Fibroblast of villous mesenchyme (primary cell): ENCODE results near the gene CACNG1. TPM values are rescaled to one million over a fixed set of nuclear protein-coding genes. Genes with fewer than 3 reads are reported as not detected.

Experiments used
- DNase-seq: peaks from one replicate; pipeline ENCODE4 v3.0.0-alpha.2; 2010; ENCODE audit warnings: low read depth
- H3K4me3 ChIP-seq: 2 replicates; pipeline ENCODE4 v1.5.1; 2011; ENCODE audit warnings: low read depth, mild to moderate bottlenecking, low read length
- total RNA-seq: library from RNA; depleted of rRNA; stranded (reverse); fragments of >200 nt; gene quantifications from 2 replicates; pipeline ENCODE4 v1.2.3, GENCODE V29; 2012
- TF ChIP-seq, protein P1 (sequence below): IDR thresholded peaks from 2 replicates; pipeline ENCODE4 v1.5.1; 2012; ENCODE audit warnings: low read depth, mild to moderate bottlenecking, low read length; ENCODE audit not compliant: insufficient read depth

Gene CACNG1
- total RNA-seq, 1 donor, result not detected

GRCh38 chr17:67007266-67007665 lies 37.1 kb upstream of the CACNG1 start:
- no peak overlapping the region for H3K4me3 ChIP-seq
- DNase-seq, result no peak
- TF ChIP-seq, protein P1, sequence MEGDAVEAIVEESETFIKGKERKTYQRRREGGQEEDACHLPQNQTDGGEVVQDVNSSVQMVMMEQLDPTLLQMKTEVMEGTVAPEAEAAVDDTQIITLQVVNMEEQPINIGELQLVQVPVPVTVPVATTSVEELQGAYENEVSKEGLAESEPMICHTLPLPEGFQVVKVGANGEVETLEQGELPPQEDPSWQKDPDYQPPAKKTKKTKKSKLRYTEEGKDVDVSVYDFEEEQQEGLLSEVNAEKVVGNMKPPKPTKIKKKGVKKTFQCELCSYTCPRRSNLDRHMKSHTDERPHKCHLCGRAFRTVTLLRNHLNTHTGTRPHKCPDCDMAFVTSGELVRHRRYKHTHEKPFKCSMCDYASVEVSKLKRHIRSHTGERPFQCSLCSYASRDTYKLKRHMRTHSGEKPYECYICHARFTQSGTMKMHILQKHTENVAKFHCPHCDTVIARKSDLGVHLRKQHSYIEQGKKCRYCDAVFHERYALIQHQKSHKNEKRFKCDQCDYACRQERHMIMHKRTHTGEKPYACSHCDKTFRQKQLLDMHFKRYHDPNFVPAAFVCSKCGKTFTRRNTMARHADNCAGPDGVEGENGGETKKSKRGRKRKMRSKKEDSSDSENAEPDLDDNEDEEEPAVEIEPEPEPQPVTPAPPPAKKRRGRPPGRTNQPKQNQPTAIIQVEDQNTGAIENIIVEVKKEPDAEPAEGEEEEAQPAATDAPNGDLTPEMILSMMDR, result no peak

- no peak for DNase-seq
- TF ChIP-seq, protein P1, result no peak
- H3K4me3 ChIP-seq, result no peak overlapping the region
Measured at GRCh38 chr17:67008101-67008500, 36.3 kb upstream of the CACNG1 start.

GRCh38 chr17:67011527-67012175 lies 32.7 kb upstream of the CACNG1 start:
- DNase-seq, result no peak
- TF ChIP-seq, protein P1, result no peak

GRCh38 chr17:67013891-67014290 lies 30.5 kb upstream of the CACNG1 start:
- no peak for DNase-seq
- TF ChIP-seq, protein P1, result no peak
- no peak overlapping the region for H3K4me3 ChIP-seq

More at GRCh38 chr17:67011527-67012175, 32.7 kb upstream of the CACNG1 start:
- no peak overlapping the region for H3K4me3 ChIP-seq

DNA sequence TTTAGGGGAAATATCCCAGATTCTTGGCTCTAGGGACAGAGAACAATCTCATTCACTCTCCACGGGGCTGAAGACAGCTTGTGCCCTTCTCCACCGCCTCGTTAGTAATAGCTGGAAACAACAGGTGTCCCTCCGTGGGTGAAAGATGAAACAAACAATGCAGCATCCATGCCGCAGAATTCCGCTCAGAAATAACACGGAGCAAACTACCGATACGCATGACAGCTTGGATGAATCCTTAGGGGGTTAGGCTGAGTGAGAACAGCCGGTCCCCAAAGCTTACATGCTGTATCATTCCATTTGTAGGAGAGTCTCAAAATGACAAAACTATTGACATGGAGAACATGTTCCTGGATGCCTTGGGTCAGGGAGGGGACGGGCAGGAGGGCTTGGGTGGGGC lies 29.4 kb upstream of the CACNG1 start:
- TF ChIP-seq, protein P1, result no peak
- H3K4me3 ChIP-seq, result no peak overlapping the region
- no peak for DNase-seq

DNA sequence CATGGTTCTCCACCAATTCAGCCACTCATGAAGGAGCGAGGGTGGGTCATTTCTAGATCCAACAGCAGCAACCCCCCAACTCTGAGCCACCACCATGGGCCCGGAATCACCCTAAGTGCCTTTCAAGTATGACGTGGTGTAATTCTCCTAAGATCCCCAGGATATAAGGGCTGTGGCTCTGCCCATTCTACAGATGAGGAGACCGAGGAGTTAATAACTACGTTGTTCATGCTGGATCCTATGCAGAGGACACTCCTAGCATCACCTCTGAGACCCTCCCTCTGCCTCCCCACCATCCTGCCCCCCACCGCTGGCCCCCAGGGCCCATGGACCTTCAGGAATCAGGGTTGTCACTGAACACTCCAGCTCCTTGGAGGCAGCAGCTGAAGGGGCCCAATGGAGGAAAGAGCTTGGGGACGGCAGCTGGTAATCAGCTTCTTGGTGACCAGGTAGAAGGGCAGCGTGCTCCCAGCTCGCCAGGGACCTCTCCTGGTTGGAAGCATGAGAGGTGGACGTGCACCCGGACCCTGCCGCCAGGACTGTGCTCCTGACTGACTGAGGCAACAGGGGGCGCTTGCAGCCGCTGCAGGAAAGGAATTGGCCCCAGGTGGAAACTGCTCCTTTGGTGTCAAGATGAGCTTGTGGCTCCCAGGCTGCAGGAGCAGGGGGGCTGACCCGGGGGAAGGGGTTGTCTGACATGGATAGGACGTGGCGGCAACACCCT lies 28.2 kb upstream of the CACNG1 start:
- H3K4me3 ChIP-seq, result no peak overlapping the region
- DNase-seq, result no peak
- TF ChIP-seq, protein P1, result no peak

- TF ChIP-seq, protein P1, result no peak
- no peak overlapping the region for H3K4me3 ChIP-seq
- DNase-seq, result no peak
Measured at GRCh38 chr17:67017910-67018309, 26.4 kb upstream of the CACNG1 start.
